ENCODE results near the gene ACTMAP.

- TF ChIP-seq POLR2A (IDR thresholded peaks at IDR 0.05): no peak
- no peak for TF ChIP-seq CTCF (IDR thresholded peaks at IDR 0.05)
- TF ChIP-seq EP300 (IDR thresholded peaks at IDR 0.05): no peak
Observed at GRCh38 chr19:40713939-40714338, 36.3 kb downstream of the ACTMAP start.
